Activated T-helper 2 cell treated with anti-CD3 and anti-CD28 coated beads, Interferon-gamma antibody, Interleukin-2, Interleukin-4, amounts not matched to agents 10 μg/mL and 5 μg/mL and 100 μg/mL, durations not matched to agents 14 hours and 24 hours and 36 hours (primary cell): ENCODE data around the gene TNKS1BP1. TPM values are rescaled to one million over a fixed set of nuclear protein-coding genes. Genes with fewer than 3 reads are reported as not detected.

ENCODE experiments used
- DNase-seq: peaks from one replicate; pipeline ENCODE4 v3.0.0; 2021; ENCODE audit warnings: low spot score
- H3K27ac Mint-ChIP-seq: one replicate; pipeline ENCODE4 v1.8.0; 2021; ENCODE audit warnings: mixed read lengths
- H3K27me3 Mint-ChIP-seq: one replicate; pipeline ENCODE4 v1.8.0; 2021; ENCODE audit warnings: low read depth, mixed read lengths
- H3K36me3 Mint-ChIP-seq: one replicate; pipeline ENCODE4 v1.8.0; 2021; ENCODE audit warnings: low read depth, mixed read lengths
- H3K4me1 Mint-ChIP-seq: one replicate; pipeline ENCODE4 v1.8.0; 2021; ENCODE audit warnings: low read depth, mixed read lengths
- H3K4me3 Mint-ChIP-seq: one replicate; pipeline ENCODE4 v1.8.0; 2021; ENCODE audit warnings: low read depth, mild to moderate bottlenecking, moderate library complexity, mixed read lengths
- H3K9me3 Mint-ChIP-seq: one replicate; pipeline ENCODE4 v1.8.0; 2021; ENCODE audit warnings: mixed read lengths
- intact Hi-C: fragments of 100-400 bp; cut with micrococcal nuclease; formaldehyde crosslinking; loops from one replicate; pipeline ENCODE4 v1.15.1; 2023
- total RNA-seq: library from RNA; stranded (reverse); gene quantifications from 2 replicates; pipeline ENCODE4 v1.2.3, GENCODE V29; 2022

TNKS1BP1 gene
- total RNA-seq, 1 donor from 2014 or later, result 16.5 TPM

DNA sequence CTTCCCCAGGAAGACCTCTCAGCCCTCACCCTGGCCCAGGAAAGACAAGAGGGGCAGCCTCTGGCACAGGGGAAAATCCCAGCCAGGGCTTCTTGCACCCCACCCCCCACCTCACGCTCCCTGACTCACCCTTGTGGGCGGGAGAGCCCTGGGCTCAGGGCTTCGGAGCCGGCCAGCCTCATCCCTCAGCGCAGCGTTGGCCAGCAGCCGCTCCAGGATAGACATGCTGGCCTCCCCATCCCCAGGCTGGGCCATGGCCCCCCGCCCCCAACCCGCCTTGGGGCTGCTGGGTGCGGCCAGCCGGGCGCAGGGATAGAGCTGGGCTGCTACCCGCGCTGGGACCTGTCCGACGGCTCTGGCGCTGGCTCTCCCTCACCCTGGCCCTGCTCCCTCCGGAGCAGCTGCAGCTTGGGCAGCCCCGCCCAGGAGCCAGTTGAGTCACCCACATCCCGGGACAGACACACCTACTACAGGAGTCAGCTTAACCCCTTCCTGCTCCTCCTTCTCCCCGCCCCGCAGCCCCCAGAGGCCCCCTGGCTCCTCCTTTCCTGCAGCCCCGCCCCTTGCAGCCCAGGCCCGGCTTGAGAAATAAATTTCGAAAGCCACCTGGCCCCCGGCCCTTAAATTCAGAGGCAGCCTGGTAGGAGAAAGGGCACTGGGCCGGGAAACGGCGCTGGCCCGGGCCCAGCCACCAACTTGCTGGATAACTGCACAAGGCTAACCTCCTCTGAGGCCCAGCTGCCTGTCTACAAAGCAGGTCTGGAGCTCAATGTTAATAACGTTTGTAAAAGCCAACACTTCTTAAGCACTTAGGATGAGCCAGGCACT, 13.4 kb downstream of the TNKS1BP1 start:
- Mint-ChIP-seq H3K4me1 (peaks cover 3% of the 10 kb centered on the region), H3K27me3 (no peaks in the 10 kb centered on the region), H3K36me3 (peaks cover 4% of the 10 kb centered on the region), H3K27ac (no peak overlapping the region), H3K9me3 (no peaks in the 10 kb centered on the region), H3K4me3 (peak overlapping the region; percentile 28)
- intact Hi-C loops, result loop anchor here (1.0 kb wide), 1 partner anchor 13 kb away; the partner anchor contains the start of gene TNKS1BP1
- peak; percentile 70 for DNase-seq

DNA sequence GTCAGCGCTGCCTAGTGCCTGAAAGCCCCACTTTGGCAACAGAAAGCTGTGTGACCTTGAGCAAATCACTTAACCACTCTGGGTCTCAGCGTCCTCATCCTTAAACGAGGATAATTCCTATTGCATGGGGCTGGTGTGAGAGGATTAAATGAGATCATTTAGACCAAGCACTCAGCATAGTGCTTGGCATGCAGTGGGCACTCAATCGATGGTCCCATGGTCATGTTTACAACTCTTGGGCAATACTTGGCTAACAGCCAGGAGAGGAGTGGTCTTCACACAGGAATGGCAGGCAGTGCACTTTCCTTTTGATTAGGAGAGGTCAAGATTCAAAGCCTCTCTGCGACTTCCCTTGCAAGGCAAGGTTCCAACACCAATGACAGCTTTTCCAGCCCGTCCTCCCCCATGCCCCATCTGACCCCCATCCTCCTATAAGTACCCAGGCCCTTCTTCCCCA, 14.1 kb downstream of the TNKS1BP1 start:
- H3K27me3 Mint-ChIP-seq, result no peaks in the 10 kb centered on the region
- H3K27ac Mint-ChIP-seq, result no peak overlapping the region
- H3K36me3 Mint-ChIP-seq, result peaks cover 4% of the 10 kb centered on the region
- DNase-seq, result no peak
- intact Hi-C loops, result loop anchor here (1.0 kb wide), 1 partner anchor 14 kb away; the partner anchor contains the start of gene TNKS1BP1
- H3K4me3 Mint-ChIP-seq, result peak overlapping the region; percentile 28
- no peaks in the 10 kb centered on the region for H3K9me3 Mint-ChIP-seq
- H3K4me1 Mint-ChIP-seq, result peaks cover 3% of the 10 kb centered on the region

GRCh38 chr11:57310091-57310490, 14.7 kb downstream of the TNKS1BP1 start:
- Mint-ChIP-seq H3K9me3 (no peaks in the 10 kb centered on the region), H3K4me1 (peaks cover 3% of the 10 kb centered on the region), H3K4me3 (no peak overlapping the region), H3K36me3 (peaks cover 4% of the 10 kb centered on the region), H3K27ac (no peak overlapping the region), H3K27me3 (no peaks in the 10 kb centered on the region)
- no peak for DNase-seq
- intact Hi-C loops, result no loop called here

- intact Hi-C loops, result no loop called here
- Mint-ChIP-seq H3K4me3 (no peak overlapping the region), H3K27ac (no peak overlapping the region), H3K36me3 (peaks cover 4% of the 10 kb centered on the region), H3K9me3 (no peaks in the 10 kb centered on the region), H3K4me1 (peaks cover 3% of the 10 kb centered on the region), H3K27me3 (no peaks in the 10 kb centered on the region)
- no peak for DNase-seq
Measured at GRCh38 chr11:57309106-57310059, 15.4 kb downstream of the TNKS1BP1 start.

- H3K4me1 Mint-ChIP-seq, result peaks cover 3% of the 10 kb centered on the region
- no peak overlapping the region for H3K27ac Mint-ChIP-seq
- no peaks in the 10 kb centered on the region for H3K27me3 Mint-ChIP-seq
- no peak for DNase-seq
- no peaks in the 10 kb centered on the region for H3K9me3 Mint-ChIP-seq
- H3K36me3 Mint-ChIP-seq, result peaks cover 4% of the 10 kb centered on the region
- intact Hi-C loops, result no loop called here
- H3K4me3 Mint-ChIP-seq, result no peak overlapping the region
Measured at GRCh38 chr11:57308426-57309060, 16.2 kb downstream of the TNKS1BP1 start.

- peaks cover 4% of the 10 kb centered on the region for H3K36me3 Mint-ChIP-seq
- DNase-seq, result no peak
- intact Hi-C loops, result no loop called here
- H3K4me1 Mint-ChIP-seq, result peaks cover 3% of the 10 kb centered on the region
- H3K27ac Mint-ChIP-seq, result no peak overlapping the region
- H3K9me3 Mint-ChIP-seq, result no peaks in the 10 kb centered on the region
- no peak overlapping the region for H3K4me3 Mint-ChIP-seq
- no peaks in the 10 kb centered on the region for H3K27me3 Mint-ChIP-seq
Measured at GRCh38 chr11:57307666-57308270, 17.0 kb downstream of the TNKS1BP1 start.

DNA sequence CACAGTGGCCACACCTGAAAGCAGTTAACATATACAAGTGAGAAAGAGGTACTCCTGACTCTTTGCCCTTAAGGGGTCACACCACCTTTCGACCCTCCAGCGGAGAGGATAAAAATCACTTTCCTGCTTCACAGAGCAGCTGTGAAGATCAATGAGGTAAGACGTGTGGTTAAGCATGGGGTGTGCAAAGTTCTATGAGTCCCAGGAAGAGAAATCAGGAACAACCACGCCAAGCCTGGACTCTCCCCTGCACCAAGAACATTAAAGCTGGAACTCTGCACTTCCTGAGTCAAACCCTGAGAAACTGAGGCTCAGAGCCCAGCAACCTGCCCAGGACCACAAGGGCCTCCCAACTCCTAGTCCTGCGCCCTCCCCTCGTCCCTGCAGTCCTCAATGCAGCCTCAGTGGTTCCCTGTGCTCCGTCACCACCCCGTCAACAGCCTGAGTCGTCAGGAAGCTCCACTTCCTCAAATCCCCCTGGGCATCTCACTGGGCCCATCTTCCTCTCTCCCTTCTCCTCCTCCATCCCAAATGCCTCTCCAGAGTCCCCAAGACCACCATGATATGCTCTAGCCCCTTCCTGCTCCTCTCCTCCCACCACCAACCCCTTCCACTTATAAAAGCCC, 17.7 kb downstream of the TNKS1BP1 start:
- H3K4me3 Mint-ChIP-seq, result no peak overlapping the region
- no peaks in the 10 kb centered on the region for H3K27me3 Mint-ChIP-seq
- H3K4me1 Mint-ChIP-seq, result peaks cover 3% of the 10 kb centered on the region
- intact Hi-C loops, result no loop called here
- H3K36me3 Mint-ChIP-seq, result peaks cover 6% of the 10 kb centered on the region
- no peak overlapping the region for H3K27ac Mint-ChIP-seq
- H3K9me3 Mint-ChIP-seq, result no peaks in the 10 kb centered on the region
- no peak for DNase-seq

- H3K27ac Mint-ChIP-seq, result no peak overlapping the region
Measured at GRCh38 chr11:57306161-57306876, 18.4 kb downstream of the TNKS1BP1 start.

GRCh38 chr11:57305523-57305922, 19.2 kb downstream of the TNKS1BP1 start:
- Mint-ChIP-seq H3K27me3 (no peaks in the 10 kb centered on the region), H3K9me3 (no peaks in the 10 kb centered on the region), H3K36me3 (peaks cover 17% of the 10 kb centered on the region), H3K4me1 (no peaks in the 10 kb centered on the region), H3K27ac (no peak overlapping the region), H3K4me3 (no peak overlapping the region)
- no peak for DNase-seq
- intact Hi-C loops, result no loop called here

More at GRCh38 chr11:57306161-57306876, 18.4 kb downstream of the TNKS1BP1 start:
- no peak for DNase-seq
- Mint-ChIP-seq H3K4me3 (no peak overlapping the region), H3K27me3 (no peaks in the 10 kb centered on the region), H3K4me1 (peaks cover 3% of the 10 kb centered on the region), H3K9me3 (no peaks in the 10 kb centered on the region), H3K36me3 (peaks cover 9% of the 10 kb centered on the region)
- intact Hi-C loops, result no loop called here

- Mint-ChIP-seq H3K4me3 (no peak overlapping the region), H3K4me1 (no peaks in the 10 kb centered on the region), H3K27ac (no peak overlapping the region), H3K27me3 (no peaks in the 10 kb centered on the region), H3K36me3 (peaks cover 24% of the 10 kb centered on the region), H3K9me3 (peaks cover 7% of the 10 kb centered on the region)
- DNase-seq, result no peak
- intact Hi-C loops, result no loop called here
Measured at GRCh38 chr11:57303990-57304579, 20.7 kb downstream of the TNKS1BP1 start.

DNA sequence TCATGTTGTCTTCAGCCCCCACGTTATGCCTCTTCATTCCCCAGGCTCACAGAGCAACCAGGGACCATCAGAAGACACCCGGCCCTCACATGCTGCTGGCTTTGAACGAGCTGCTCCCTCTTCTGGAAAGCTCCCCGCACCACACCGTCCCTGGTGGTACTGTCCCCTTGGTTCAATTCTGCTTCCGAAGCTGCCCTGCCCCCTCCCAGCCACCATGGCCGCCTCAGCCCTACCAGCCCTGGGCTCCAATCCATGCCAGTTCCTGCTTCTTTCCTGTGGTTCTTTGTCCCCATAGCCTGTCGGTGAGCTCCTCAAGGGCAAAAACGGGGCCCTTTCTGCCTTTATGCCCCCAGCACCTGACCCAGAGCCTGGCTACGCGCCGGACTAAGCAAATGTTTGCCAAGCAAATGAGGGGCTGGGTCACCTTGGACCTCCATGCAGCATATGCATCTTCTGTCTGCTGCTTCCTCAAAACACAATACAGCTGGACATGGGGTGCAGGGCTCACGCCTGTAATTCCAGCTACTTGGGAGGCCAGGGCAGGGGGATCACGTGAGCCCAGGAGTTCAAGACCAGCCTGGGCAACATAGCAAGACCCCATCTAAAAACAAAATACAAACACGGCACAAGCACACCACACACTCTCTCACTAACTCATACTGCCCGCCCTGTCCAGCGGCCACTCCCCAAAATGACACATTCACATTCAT, 21.3 kb downstream of the TNKS1BP1 start:
- DNase-seq, result no peak
- H3K9me3 Mint-ChIP-seq, result peaks cover 7% of the 10 kb centered on the region
- intact Hi-C loops, result no loop called here
- H3K4me3 Mint-ChIP-seq, result no peak overlapping the region
- H3K27me3 Mint-ChIP-seq, result no peaks in the 10 kb centered on the region
- no peaks in the 10 kb centered on the region for H3K4me1 Mint-ChIP-seq
- peaks cover 30% of the 10 kb centered on the region for H3K36me3 Mint-ChIP-seq
- H3K27ac Mint-ChIP-seq, result no peak overlapping the region
